AG10803 (cell line): ENCODE data around the gene FXR2.

Source experiments
- DNase-seq: peaks from one replicate; pipeline ENCODE4 v3.0.0; 2010; ENCODE audit warnings: low read depth
- H3K4me3 ChIP-seq: 2 replicates; pipeline ENCODE4 v1.5.1; 2011; ENCODE audit warnings: mild to moderate bottlenecking, low read length, control low read depth
- CTCF ChIP-seq: conservative IDR thresholded peaks from 2 replicates; pipeline ENCODE4 v1.5.1; 2011; ENCODE audit warnings: mild to moderate bottlenecking, low read length, control low read depth, inconsistent platforms

FXR2 gene

DNA sequence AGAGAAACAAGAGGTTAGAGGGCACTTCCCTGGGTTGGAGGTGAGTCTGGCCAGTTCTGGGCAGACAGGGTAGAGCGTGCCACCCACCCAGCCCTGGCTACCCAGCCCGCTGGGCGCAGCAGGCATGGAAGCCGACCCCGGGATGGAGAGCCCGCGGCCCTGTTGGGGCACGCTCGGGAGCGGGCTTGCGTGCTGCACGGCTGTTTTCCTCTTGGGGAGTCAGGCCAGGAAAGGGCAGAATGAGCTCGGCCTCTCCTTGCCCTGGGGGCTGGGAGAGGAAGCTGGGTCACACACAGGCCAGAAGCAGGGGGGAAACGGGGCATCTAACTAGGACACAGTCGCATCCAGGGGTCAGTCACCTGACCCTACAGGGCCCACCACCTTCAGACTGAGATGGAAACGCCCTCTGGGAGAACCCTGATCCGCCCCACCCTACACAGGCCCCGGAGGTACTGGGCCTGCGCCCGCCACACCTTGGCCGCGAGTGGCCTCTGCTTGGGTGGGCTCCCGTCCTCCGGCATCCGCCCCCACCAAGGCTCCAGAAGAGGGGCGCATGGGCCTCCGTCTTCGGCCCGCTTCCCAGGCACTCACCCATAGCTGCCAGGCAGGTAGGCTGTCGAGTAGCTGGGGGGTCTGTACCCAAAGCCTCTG lies 26.0 kb downstream of the FXR2 start:
- TF ChIP-seq CTCF = no peak
- peak overlapping the region; percentile 17 for H3K4me3 ChIP-seq
- no peak for DNase-seq

DNA sequence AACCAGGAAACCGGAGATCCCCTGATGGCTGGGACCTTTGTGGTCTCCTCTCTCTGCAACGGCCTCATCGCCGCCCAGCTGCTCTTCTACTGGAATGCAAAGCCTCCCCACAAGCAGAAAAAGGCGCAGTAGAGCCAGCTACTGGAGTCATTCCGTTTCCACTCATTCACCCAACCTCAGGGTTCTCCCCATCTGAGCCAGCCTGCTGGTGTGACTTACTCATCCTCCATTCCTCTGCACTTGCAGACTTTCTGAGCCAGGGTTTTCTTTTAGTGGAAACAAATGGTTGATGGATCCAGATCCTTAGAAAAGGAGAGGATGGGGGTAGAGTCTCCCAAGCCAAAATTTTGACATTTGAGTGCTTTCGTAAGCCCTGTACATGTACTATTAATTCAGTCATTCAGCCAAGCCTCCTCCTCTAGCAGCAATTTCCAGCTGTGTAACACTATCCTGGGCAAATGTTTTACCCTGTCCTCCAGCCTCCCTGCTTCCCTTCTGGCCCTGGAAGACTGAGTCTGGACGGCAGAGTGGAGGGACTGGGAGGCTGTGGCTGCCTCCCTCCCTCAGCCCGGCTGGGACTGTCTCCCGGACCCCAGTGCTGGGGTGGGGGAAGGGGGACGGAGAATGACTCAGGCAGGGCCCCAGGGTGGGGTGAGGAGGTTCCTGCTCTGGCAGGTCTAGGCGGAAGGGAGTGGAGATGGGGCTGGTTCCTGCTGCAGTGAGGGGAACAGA lies 27.1 kb downstream of the FXR2 start:
- DNase-seq = peak; percentile 96
- TF ChIP-seq CTCF = peak; percentile 40
- H3K4me3 ChIP-seq = peak overlapping the region; percentile 18

GRCh38 chr17:7586673-7587419 lies 27.9 kb downstream of the FXR2 start:
- DNase-seq = no peak
- peak; percentile 11; the same call in 1 of the 2 replicates for TF ChIP-seq CTCF
- no peak overlapping the region for H3K4me3 ChIP-seq

GRCh38 chr17:7583253-7584109 lies 31.2 kb downstream of the FXR2 start, which contains the start of gene MPDU1:
MPDU1 (plus strand) TSS chr17:7583852; CDS start chr17:7583863, 11 bp downstream.
- TF ChIP-seq CTCF = no peak
- peak within 1 kb of the TSS; percentile 88 for H3K4me3 ChIP-seq
- peak; percentile 96 for DNase-seq

- peak overlapping the region; percentile 88 for H3K4me3 ChIP-seq
- DNase-seq = no peak
These were observed 32.1 kb downstream of the FXR2 start for GRCh38 chr17:7582396-7583252.

More at GRCh38 chr17:7582396-7583252, 32.1 kb downstream of the FXR2 start:
- TF ChIP-seq CTCF = no peak
